K562 (cell line): ENCODE results near the gene AP1G1. TPM values are rescaled to one million over a fixed set of nuclear protein-coding genes. Genes with fewer than 3 reads are reported as not detected.

ENCODE experiments used
- BRF2 ChIP-seq: IDR thresholded peaks from 3 replicates; pipeline ENCODE4 v1.6.1; 2011; ENCODE audit warnings: borderline replicate concordance, mild to moderate bottlenecking; ENCODE audit not compliant: insufficient read length, insufficient read depth
- CCNT2 ChIP-seq: IDR thresholded peaks from 2 replicates; pipeline ENCODE4 v1.6.1; 2011; ENCODE audit warnings: borderline replicate concordance, low read depth, mild to moderate bottlenecking, moderate library complexity, mixed read lengths, low read length; ENCODE audit not compliant: insufficient read length; ENCODE audit errors: extremely low read depth
- CEBPB ChIP-seq: fragments of 450-650 bp; IDR thresholded peaks from 2 replicates; pipeline ENCODE4 v1.6.1; 2016; ENCODE audit warnings: missing genetic modification characterization, missing compliant biosample characterization
- DMBX1 ChIP-seq: fragments of 250-450 bp; sonication (Bioruptor Pico); IDR thresholded peaks from 2 replicates; pipeline ENCODE4 v1.8.0; 2022; ENCODE audit warnings: inconsistent platforms, mild to moderate bottlenecking, moderate library complexity, borderline replicate concordance
- HDAC1 ChIP-seq, 2 experiments: fragments of 450-650 bp; IDR thresholded peaks; 2 replicates each; pipeline ENCODE4 v1.6.1; 2016 to 2017; ENCODE audit warnings: inconsistent platforms in 1 of 2, mild to moderate bottlenecking in 1 of 2, moderate library complexity in 1 of 2
- NBN ChIP-seq: fragments of 450-650 bp; IDR thresholded peaks from 2 replicates; pipeline ENCODE4 v1.6.1; 2016; ENCODE audit warnings: low read depth, mild to moderate bottlenecking
- NCOA4 ChIP-seq: fragments of 450-650 bp; IDR thresholded peaks from 2 replicates; pipeline ENCODE4 v1.6.1; 2018; ENCODE audit warnings: mild to moderate bottlenecking; ENCODE audit not compliant: partially characterized antibody
- NEUROD1 ChIP-seq: fragments of 150-350 bp; IDR thresholded peaks from 2 replicates; pipeline ENCODE4 v1.6.1; 2014; ENCODE audit warnings: borderline replicate concordance, low read length, low read depth; ENCODE audit not compliant: partially characterized antibody
- NKRF ChIP-seq: fragments of 450-650 bp; IDR thresholded peaks from 2 replicates; pipeline ENCODE4 v1.6.1; 2016; ENCODE audit warnings: borderline replicate concordance
- NRF1 ChIP-seq, 2 experiments: fragments of 450-650 bp; IDR thresholded peaks in 1 of 2; conservative IDR thresholded peaks in 1 of 2; 2 replicates each; pipeline ENCODE4 v1.6.1; 2014; ENCODE audit warnings: mild to moderate bottlenecking in 2 of 2
- PHB2 ChIP-seq: fragments of 450-650 bp; IDR thresholded peaks from 2 replicates; pipeline ENCODE4 v1.6.1; 2017; ENCODE audit warnings: low read depth
- PRMT5 ChIP-seq: sonication (generic); formaldehyde crosslinking; IDR thresholded peaks from 2 replicates; pipeline ENCODE4 v1.5.0; 2020; ENCODE audit warnings: missing genetic modification reagents
- RAD21 ChIP-seq, 2 experiments: fragments of 250-450 bp in 1 of 2; fragments of 450-650 bp in 1 of 2; sonication (Bioruptor Pico) in 1 of 2; formaldehyde crosslinking in 1 of 2; IDR thresholded peaks in 1 of 2; conservative IDR thresholded peaks in 1 of 2; 2 replicates each; pipeline versions ENCODE4 v1.4.0 to v1.8.0; 2020 to 2022; ENCODE audit warnings: mild to moderate bottlenecking in 2 of 2, moderate library complexity in 1 of 2
- RNF219 ChIP-seq: fragments of 250-450 bp; sonication (Bioruptor Pico); IDR thresholded peaks from 2 replicates; pipeline ENCODE4 v1.5.0; 2022; ENCODE audit warnings: mild to moderate bottlenecking
- SAFB2 ChIP-seq: fragments of 200-400 bp; formaldehyde crosslinking; IDR thresholded peaks from 2 replicates; pipeline ENCODE4 v1.6.1; 2018; ENCODE audit warnings: borderline replicate concordance, low read length, low read depth, moderate library complexity; ENCODE audit not compliant: severe bottlenecking
- TEAD1 ChIP-seq, 2 experiments: fragments of 450-650 bp in 1 of 2; sonication (generic) in 1 of 2; formaldehyde crosslinking; IDR thresholded peaks; 2 replicates each; pipeline versions ENCODE4 v1.4.0 to v1.8.0; 2020 to 2022; ENCODE audit warnings: mild to moderate bottlenecking in 2 of 2, missing genetic modification reagents in 1 of 2
- ZBED1 ChIP-seq: IDR thresholded peaks from 2 replicates; pipeline ENCODE4 v1.6.1; 2014
- ZKSCAN3 ChIP-seq: fragments of 250-450 bp; sonication (Bioruptor Pico); IDR thresholded peaks from 2 replicates; pipeline ENCODE4 v1.4.0; 2020
- ZNF133 ChIP-seq: fragments of 250-450 bp; sonication (Bioruptor Pico); IDR thresholded peaks from 2 replicates; pipeline ENCODE4 v1.4.0; 2020; ENCODE audit warnings: mild to moderate bottlenecking
- ZNF311 ChIP-seq: fragments of 250-450 bp; sonication (Bioruptor Pico); IDR thresholded peaks from 2 replicates; pipeline ENCODE4 v1.4.0; 2020; ENCODE audit warnings: mild to moderate bottlenecking, moderate library complexity
- ZNF445 ChIP-seq: fragments of 250-450 bp; sonication (Bioruptor Pico); IDR thresholded peaks from 2 replicates; pipeline ENCODE4 v1.4.0; 2020; ENCODE audit warnings: low read depth, mild to moderate bottlenecking, moderate library complexity
- ZNF57 ChIP-seq: fragments of 450-650 bp; formaldehyde crosslinking; IDR thresholded peaks from 2 replicates; pipeline ENCODE4 v1.4.0; 2020; ENCODE audit warnings: mild to moderate bottlenecking, moderate library complexity
- ZNF586 ChIP-seq: fragments of 450-650 bp; formaldehyde crosslinking; conservative IDR thresholded peaks from 2 replicates; pipeline ENCODE4 v1.4.0; 2020; ENCODE audit warnings: mild to moderate bottlenecking, moderate library complexity
- ZNF75A ChIP-seq: fragments of 450-650 bp; formaldehyde crosslinking; IDR thresholded peaks from 2 replicates; pipeline ENCODE4 v1.4.0; 2020; ENCODE audit warnings: mild to moderate bottlenecking
- ZSCAN32 ChIP-seq: fragments of 450-650 bp; formaldehyde crosslinking; IDR thresholded peaks from 2 replicates; pipeline ENCODE4 v1.4.0; 2020; ENCODE audit warnings: mild to moderate bottlenecking, moderate library complexity
- polyA plus RNA-seq, 8 experiments: library from polyadenylated mRNA; depleted of rRNA in 4 of 8; stranded (reverse) in 5 of 8; unstranded in 3 of 8; fragments of >200 nt; fragmentation: Nextera tagmentation in 2 of 8; fragmentation: Illumina TruSeq in 1 of 8; extraction: Ambion mirVana in 2 of 8; extraction: Trizol in 1 of 8; gene quantifications; 2 replicates each; pipeline versions ENCODE4 v1.2.1 to v1.2.3, GENCODE V29; 2011 to 2014; ENCODE audit warnings: inconsistent platforms in 1 of 8, missing spikeins in 1 of 8
- total RNA-seq, 7 experiments: library from RNA; depleted of rRNA in 6 of 7; stranded (reverse); fragments of >200 nt in 6 of 7; fragmentation: Illumina TruSeq in 2 of 7; extraction: Trizol in 2 of 7; gene quantifications; 2 replicates each; pipeline versions ENCODE4 v1.2.1 to v1.2.3, GENCODE V29; 2011 to 2021; ENCODE audit warnings: low replicate concordance in 1 of 7

The AP1G1 gene
- total and polyA plus RNA-seq, 9 of the 15 experiments (the other 6 are each of a cell fraction or from before 2014, with no cell fraction given) = 7.0 to 59.2 (median 42.0) TPM

GRCh38 chr16:71807905-71808592 is 585 bp downstream of the AP1G1 start (continued):
- TF ChIP-seq RNF219 (CRISPR knock-in tag) = no peak
- TF ChIP-seq ZNF57 (CRISPR knock-in tag) = no peak
- no peak for TF ChIP-seq ZSCAN32 (CRISPR knock-in tag)
- TF ChIP-seq SAFB2 = no peak
- TF ChIP-seq NKRF = peak; percentile 69
- no peak for TF ChIP-seq ZKSCAN3 (CRISPR knock-in tag)
- no peak for TF ChIP-seq BRF2
- TF ChIP-seq ZNF445 (CRISPR knock-in tag) = no peak
- TF ChIP-seq CEBPB (tag) = no peak
- no peak for TF ChIP-seq ZNF75A (CRISPR knock-in tag)
- no peak for TF ChIP-seq DMBX1 (CRISPR knock-in tag)
- TF ChIP-seq CCNT2 = no peak
- TF ChIP-seq NEUROD1 = peak; percentile 16
- no peak for TF ChIP-seq NBN
- no peak for TF ChIP-seq ZBED1
- TF ChIP-seq PHB2 = no peak
- TF ChIP-seq RAD21 (CRISPR knock-in tag; conservative IDR thresholded peaks at IDR 0.05 in 1 of 2, IDR thresholded peaks at IDR 0.05 in 1 of 2) = no peak
- TF ChIP-seq TEAD1 (CRISPR knock-in tag; IDR thresholded peaks at IDR 0.05) = no peak
- no peak for TF ChIP-seq ZNF311 (CRISPR knock-in tag)
- TF ChIP-seq ZNF133 (CRISPR knock-in tag) = 0 out of 2 replicates have a peak, but pooled peaks have one; percentile 35
- peak; percentile 18 for TF ChIP-seq NCOA4
- TF ChIP-seq NRF1 (conservative IDR thresholded peaks at IDR 0.05 in 1 of 2, IDR thresholded peaks at IDR 0.05 in 1 of 2) = no peak
- peak in 1 of 2 experiments; percentile 43; a peak in 1 of 4 replicates for TF ChIP-seq HDAC1 (IDR thresholded peaks at IDR 0.05)
- TF ChIP-seq ZNF586 (CRISPR knock-in tag) = no peak
- TF ChIP-seq PRMT5 (CRISPR knock-in tag) = no peak
